Measurements from ENCODE around the gene SSH2.

Gene SSH2

DNA sequence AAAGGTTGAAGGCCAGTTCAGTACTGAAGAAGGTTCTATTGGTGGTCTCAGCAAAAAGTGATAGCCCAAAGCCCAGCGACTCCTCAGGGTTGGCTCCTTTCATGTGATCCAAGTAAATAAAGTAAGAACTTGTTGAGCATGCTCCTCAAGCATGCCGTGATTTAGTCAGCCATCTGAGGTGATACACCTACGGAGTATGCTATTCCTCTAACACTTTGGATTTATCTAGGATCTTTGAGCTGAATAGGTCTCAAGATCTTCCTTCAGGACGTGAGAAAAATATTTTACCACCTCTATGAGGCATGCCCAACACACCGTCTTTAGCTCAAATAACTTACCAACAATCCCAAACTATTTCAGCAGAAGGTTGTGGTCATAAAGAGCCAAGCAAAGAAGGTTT is 154.0 kb downstream of the SSH2 start:
- no peak for DNase-seq

DNA sequence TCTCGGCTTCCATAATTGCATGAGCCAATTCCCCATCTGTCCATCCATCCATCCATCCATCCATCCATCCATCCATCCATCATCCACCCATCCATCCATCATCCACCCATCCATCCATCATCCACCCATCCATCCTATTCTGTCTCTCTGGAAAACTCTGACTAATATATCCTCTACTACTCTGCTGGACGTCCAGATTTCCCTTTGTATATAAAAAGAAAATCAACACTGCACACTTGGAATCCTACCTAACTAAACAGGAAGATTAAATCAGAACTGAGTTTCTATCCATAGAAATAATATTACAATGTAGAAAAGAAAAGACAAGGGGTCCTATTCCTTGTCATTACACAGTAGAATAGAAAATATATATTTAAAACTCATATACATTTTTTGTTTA is 157.0 kb downstream of the SSH2 start:
- no peak for DNase-seq

DNA sequence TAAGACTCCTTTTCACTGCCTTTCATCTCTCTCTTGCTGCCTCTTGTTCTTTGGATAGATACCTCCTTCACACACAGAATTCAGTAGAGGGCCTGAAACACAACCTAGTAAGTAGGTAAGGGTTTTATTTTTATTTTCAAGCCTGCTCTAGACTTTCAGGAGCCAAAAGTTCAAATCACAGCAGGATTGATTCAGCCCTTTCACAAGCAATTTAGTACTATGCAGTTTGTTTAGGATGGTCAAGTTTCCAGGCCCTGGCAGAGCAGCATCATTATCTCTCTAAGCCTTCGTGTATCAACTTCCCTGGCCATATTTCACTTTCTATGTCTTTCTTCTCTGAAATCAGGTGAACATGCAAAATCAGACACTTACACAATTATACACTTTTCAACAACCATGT is 158.5 kb downstream of the SSH2 start:
- DNase-seq, result no peak

GRCh38 chr17:29769225-29769624 is 160.8 kb downstream of the SSH2 start:
- no peak for DNase-seq

DNA sequence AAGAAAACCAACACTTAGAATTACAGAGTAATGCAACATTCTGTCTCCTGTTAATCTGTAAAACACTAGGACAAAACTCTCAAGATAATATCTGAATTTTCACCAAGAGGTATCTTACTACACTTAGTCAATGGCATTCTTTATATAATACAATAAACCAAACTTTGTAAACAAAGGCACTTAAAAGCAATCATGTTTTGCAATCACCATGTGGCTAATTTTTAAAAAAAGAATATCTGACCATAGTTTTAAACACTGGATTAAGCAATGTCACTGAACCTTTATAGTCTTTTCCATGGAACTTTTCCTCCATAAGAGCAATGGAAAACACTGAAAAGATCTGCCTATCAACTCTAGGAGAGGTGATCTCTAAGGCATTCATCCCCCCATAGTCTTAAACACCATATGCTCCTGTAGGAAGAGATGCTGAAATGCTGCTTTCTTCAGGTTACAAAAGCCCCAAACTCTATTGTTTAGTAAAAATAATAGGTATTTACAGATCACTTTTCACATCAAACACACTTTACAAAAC is 163.2 kb downstream of the SSH2 start:
- DNase-seq, result no peak

DNA sequence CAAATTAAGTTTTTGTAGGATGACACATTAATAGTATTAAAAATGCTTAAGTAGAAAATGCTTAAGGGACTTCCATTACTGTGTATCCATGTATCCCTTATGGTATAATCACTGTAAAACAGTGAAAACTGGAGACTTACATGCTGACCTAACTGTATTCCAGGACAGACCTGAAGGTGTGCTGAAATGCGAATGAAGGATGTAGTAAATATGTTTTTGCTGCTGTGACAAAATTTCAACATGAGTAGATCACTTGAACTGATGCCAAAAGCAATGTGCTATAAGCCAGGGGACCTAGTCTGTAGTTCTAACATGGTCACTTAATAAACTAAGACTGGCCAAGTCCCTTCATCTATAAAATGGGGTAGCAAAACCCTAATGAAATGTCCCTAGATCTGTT is 165.3 kb downstream of the SSH2 start:
- DNase-seq, result no peak

DNA sequence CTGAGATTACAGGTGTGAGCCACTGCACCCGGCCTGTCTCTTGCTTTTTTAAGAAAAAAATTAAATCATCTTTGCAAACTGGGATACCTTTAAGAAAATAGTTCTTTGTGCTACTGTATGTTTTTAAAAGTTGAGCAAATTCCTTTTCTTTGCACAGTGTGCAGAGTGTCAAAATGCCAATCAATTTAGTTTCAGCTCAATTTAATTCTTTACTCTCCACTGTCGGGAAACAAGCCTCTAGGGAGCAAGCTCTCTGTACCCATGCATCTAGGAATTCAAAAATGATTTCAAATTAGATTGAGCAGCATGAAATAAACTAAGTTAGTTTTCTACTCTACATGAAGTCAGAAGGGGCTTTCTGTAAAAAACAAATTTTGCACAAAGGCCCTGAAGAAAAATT is 165.8 kb downstream of the SSH2 start:
- DNase-seq, result no peak

DNA sequence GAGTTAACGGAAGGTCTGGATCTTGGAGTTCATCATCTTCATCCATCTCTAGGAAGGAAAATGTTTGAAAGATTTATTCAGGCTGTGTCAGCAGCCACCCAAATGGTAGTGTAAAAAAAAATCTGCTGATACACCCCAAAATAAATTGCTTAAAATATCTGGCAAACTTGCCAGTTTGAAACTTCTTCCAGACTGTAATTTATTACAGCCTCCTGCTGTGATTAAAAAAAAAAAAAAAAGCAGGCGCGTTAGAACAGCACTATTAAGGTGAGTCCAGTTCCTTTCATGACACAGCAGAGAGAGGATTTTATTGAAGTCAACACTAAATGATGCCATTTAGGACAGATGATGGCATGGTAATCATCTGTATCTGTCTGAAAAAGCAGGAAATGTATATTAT is 166.8 kb downstream of the SSH2 start:
- no peak for DNase-seq

GRCh38 chr17:29761040-29761761 is 168.8 kb downstream of the SSH2 start:
- DNase-seq, result no peak

GRCh38 chr17:29760279-29761039 is 169.6 kb downstream of the SSH2 start:
- DNase-seq, result no peak

- no peak for DNase-seq
Measured at GRCh38 chr17:29758255-29758654, 171.8 kb downstream of the SSH2 start.

- no peak for DNase-seq
Measured at GRCh38 chr17:29757788-29758187, 172.2 kb downstream of the SSH2 start.

- DNase-seq, result no peak
Measured at GRCh38 chr17:29753845-29754439, 176.1 kb downstream of the SSH2 start.

- no peak for DNase-seq
Measured at GRCh38 chr17:29749045-29749825, 180.8 kb downstream of the SSH2 start.

- DNase-seq, result no peak
Measured at GRCh38 chr17:29748400-29748799, 181.6 kb downstream of the SSH2 start.

GRCh38 chr17:29747660-29748059 is 182.4 kb downstream of the SSH2 start:
- DNase-seq, result no peak

- no peak for DNase-seq
Measured at GRCh38 chr17:29746669-29747068, 183.4 kb downstream of the SSH2 start.

- DNase-seq, result no peak
Measured at GRCh38 chr17:29744121-29744520, 185.9 kb downstream of the SSH2 start.

DNA sequence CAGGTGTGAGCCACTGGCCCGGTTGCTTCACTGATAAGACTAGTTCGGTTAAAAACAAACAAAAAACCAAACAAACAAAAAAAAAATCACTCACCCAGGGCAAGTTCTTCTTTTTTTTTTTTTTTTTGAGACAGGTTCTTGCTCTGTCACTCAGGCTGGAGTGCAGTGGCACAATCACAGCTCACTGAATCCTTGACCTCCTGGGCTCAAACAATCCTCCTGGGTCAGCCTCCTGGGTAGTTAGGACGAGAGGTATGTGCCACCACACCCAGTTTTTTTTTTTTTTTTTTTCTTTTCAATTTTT is 187.9 kb downstream of the SSH2 start:
- no peak for DNase-seq

DNA sequence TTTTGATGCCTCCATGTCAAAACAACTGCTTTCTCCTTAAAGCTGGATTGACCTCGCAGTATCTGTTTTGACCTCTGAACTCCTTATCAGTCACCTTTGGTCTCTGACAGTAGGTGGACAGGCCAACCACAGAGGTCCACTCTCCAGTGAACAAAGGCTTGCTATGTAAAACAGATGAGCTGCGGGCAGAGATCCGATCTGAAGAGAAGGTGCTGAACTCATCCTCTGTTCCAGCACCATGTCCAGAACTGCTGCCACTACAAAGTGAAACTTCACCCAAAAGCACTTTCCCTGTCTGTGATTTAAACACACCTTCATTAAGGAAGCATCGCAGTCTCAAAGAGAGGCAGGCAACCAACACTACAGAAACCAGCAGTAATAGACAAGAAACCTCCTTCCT is 190.0 kb downstream of the SSH2 start:
- DNase-seq, result no peak

GRCh38 chr17:29734640-29735039 is 195.4 kb downstream of the SSH2 start:
- DNase-seq, result no peak

- no peak for DNase-seq
Measured at GRCh38 chr17:29733166-29733565, 196.9 kb downstream of the SSH2 start.

DNA sequence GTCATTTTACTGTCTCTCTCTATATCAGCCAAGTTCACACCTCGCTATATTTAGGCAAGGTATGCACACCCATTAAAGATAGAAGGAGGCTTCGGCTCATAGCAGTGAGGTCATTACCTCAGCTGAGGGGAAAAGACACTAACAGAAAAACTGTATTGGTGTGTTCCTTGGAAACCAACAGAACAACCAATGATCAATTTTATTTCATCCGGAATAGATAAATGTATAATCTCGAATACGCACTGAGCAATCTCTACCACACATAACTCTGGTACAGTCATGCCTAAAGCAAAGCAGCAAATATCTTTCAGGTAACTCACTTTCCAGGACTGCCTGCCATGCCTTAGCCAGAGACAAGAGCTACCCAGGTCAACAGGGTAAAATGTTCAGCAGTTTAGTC is 197.4 kb downstream of the SSH2 start:
- no peak for DNase-seq
